HG03439 (cell line): ENCODE results near the gene TUBD1.
"Not testable (repeated sequence)": the region's sequence is repeated elsewhere in the genome, so short reads cannot be mapped to it uniquely, and the experiment has no call there.

ENCODE experiments used
- ATAC-seq: cut with Tn5 transposase; IDR thresholded peaks from one replicate; pipeline ENCODE4 v1.9.1; 2021; ENCODE audit warnings: mild to moderate bottlenecking, moderate library complexity; ENCODE audit not compliant: unreplicated experiment

Gene TUBD1

DNA sequence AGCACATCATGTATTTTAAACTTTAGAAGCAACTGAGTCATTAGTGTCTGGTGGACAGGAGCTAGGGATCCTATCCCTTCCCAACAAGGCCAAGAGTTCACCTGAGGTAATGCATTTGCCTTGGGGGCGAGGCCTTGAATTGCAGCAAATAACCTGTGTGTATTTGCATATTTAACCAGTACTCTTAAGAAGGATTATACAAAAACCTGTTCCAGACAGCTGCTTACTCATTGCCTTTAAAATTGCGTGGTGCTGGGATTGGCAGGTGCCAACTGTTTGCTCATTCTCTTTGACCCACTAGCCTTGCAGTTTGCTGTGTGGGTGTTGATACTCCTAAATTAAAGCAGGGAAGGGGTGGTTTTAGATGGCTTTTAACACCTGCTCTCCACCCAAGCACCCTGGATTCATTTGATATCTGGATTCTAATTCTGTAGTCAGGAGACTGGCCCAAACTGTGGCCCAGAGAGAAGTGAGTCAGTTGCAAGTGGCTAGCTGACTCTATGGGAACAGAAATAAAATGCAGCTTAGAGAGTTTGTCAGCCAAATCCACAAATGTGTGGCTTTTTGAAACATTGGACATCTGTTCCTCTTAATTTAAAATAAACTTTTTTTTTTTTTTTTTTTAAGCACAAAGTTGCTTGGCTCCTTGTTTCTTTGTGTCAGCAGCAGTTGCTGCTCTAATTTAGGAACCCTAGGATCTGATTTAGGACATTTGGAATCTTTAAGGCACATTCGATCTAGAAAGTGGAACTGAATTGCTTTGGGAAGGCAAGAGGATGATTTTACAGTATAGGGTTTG is 46.9 kb downstream of the TUBD1 start:
- ATAC-seq = no peak

DNA sequence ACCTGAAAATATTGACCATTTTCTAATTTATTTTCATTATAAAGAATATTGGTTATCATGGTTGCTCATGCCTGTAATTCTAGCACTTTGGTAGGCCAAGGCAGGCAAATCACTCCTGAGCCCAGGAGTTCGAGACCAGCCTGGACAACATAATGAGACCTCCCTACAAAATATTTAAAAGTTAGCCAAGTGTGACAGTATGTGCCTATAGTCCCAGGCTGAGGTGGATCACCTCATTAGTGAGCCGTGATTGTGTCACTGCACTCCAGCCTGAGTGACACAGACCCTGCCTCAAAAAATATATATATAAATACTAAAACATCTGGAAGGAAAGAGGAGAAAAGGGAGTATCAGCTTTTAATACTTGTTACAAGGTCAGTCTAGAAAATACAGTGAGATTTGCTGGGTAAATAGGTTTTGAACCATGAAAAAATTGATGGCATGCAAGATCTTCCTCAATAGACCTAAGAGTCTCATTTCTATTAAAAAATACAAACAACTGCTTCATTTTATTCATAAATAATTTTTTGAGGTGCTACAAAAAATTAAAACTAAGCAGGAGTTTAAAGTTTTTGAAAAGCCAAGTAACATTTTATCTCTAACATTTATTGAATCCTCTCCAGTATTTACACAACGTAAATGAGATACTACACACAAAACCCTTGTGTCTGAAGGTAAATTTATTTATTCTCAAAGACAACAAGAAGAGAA is 47.7 kb downstream of the TUBD1 start:
- no peak for ATAC-seq

DNA sequence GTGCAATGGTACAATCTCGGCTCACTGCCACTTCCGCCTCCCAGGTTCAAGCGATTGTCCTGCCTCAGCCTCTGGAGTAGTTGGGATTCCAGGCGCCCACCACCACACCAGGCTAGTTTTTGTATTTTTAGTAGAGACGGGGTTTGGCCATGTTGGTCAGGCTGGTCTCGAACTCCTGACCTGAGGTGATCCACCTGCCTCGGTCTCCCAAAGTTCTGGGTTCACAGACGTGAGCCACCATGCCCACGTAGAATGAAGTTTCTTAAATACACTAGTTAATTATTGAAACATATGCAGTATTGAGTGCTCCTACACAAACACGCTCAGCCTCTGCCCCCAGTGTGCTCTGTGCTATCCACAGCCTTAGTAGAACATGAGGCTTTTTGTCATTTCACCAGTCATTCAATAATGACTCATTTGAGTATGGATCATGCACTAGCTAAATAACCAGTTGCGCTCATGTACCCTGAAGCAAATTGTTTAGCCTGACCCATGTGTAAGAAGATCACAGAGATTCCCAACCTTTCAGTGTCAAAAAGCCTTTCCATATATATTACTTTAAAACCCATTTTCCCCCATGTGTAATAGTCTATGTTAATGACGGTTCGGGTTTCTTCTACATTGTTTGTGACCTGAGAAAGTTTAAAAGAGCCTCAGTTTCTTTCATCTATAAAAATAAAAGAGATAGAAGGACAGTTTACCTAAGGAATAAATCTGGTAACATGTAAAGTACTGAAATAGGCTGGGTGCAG is 49.7 kb downstream of the TUBD1 start:
- ATAC-seq = peak; percentile 28

DNA sequence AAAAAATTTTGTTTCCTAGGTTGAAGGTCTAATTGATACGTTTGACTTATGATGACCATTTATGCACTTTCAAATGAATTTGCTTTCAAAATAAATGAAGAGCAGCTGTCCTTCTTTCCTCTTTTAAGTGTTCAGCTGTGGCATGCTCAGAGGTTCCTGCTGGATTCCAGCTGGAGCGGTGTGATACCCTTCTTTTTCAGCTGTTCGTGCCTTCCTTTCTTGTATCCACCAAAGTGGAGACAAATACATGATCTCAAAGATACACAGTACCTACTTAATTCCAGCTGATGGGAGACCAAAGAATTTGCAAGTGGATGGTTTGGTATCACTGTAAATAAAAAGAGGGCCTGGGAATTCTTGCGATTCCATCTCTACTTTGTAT is 50.9 kb downstream of the TUBD1 start:
- ATAC-seq = not testable (repeated sequence)

GRCh38 chr17:59841091-59841881 is 51.5 kb downstream of the TUBD1 start:
- not testable (repeated sequence) for ATAC-seq

DNA sequence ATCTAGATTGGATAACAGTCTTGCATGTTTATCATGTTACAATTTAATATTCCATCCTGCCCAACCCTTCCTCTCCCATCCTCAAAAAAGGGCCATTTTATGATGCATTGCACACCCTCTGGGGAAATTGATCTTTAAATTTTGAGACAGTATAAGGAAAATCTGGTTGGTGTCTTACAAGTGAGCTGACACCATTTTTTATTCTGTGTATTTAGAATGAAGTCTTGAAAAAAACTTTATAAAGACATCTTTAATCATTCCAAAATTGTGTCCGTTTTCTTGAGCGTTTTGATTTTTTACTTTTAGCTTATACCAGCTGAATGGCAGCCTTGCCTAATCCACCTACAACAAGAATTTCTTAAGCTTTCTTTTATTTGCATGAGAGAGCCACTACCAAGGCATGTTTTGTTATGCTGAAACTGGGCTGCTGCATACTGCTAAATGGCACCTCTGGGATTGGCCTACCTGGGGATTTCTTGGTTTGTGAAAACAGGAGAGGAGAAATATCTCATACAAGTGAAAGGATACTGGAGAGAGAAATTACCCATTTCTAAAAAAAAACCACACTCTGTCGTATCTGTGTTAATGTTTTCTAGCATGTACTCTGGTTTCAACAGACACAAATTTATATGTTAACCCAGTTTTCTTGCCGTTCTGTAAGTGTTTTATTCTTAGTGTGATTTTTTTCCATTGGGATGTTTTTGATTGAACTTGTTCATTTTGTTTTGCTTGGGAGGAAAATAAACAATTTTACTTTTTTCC is 52.2 kb downstream of the TUBD1 start:
- no peak for ATAC-seq

GRCh38 chr17:59839651-59840328 is 53.0 kb downstream of the TUBD1 start:
- no peak for ATAC-seq

DNA sequence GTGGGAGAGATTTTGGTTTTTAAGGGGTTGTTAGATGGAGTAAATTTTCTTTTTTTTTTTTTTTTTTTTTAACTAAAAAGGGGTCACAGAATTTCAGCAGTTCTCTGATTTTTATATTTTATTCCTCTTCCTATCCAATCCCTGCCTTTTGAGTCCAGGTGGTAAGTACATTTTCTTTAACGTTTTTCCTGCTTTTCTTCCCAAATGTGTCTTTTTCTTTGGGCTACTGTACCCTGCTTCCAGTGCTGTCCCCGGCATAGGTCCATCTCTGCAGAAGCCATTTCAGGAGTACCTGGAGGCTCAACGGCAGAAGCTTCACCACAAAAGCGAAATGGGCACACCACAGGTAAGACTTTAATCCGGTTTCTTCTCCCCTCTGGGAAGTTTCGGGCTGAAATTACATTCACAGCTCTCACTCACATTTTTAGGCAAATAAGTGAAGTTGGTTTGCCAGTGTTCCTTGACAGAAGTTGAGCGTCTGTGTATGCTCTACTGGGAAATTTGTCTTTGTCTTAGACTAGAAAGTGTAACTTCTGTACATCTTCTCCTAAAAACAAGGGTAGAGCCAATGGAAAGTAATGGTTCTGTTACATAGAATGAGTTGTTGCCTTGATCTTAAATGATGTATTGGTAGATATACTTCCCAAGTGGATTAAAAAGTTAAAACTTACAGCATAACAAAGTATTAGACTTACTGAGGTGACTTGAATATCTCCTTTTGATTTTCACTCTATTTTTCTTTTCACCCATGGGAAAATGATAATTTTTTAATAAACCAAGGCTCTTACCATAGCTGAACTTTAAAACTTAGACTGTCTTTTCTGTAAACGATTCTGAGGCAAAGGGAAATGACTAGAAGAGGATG is 54.5 kb downstream of the TUBD1 start:
- no peak for ATAC-seq

DNA sequence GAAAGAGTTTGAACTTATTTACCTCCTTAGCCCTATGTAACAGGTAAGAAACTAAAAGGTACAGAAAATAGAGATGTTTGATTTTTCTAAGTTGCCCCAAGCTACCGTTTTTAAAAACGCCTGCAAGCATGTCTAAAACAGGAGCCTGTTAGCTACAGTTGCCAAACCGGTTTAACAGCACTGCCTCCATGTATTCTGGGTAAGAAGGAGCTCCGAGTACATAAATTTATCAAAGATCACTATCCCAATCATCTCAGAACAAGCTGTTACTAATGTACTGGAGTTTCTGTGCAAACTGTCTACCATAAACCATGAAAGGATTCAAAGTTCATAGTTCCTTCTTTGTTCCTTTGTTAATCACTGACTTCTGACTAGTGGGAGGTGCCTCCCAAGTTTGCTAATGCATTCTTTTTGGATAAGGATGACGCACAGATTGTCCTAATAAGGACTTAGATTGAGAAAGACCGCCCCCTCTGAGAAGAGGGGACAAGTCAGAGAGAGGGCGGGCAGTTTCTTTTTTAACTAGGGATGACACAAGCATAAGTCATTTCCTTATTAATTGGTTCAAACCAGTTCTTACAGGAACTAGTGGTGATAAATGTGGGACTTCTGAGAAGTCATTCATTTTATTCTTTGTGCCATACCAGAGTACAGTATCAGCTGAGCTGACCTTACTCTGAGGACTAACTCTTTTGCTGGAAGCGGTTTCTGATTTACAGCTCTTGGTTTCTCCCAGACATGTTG is 55.3 kb downstream of the TUBD1 start:
- peak; percentile 68 for ATAC-seq

- no peak for ATAC-seq
Measured at GRCh38 chr17:59832883-59833379, 59.8 kb downstream of the TUBD1 start.

GRCh38 chr17:59830846-59831486 is 61.8 kb downstream of the TUBD1 start:
- no peak for ATAC-seq

DNA sequence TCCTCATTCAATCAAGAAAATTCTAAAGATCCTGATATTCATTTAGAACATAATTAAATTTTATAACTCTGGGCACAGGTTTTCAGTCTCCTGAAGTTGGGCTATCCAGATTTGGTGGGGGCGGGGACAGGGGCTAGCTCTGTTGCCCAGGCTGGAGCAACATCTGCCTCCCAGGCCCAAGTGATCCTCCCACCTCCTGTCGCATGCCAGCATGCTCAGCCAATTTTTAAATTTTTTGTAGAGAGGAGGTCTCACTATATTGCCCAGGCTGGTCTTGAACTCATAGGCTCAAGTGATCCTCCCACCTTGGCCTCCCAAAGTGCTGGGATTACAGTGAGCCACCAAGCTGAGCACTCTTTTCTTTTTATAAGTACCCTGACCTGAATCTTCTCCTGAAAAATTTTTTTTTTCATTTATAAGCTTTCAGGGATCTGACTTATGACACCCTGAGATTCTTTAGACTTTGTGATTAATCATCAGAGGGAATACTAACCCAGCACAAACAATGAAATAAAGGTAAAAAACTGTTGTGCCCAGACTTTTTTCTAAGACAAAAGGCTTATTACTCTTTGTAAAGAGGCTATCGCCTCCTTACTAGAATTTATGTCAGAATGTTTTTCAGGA is 62.6 kb downstream of the TUBD1 start:
- ATAC-seq = no peak

- peak; percentile 67 for ATAC-seq
Measured at GRCh38 chr17:59829217-59830006, 63.3 kb downstream of the TUBD1 start.

DNA sequence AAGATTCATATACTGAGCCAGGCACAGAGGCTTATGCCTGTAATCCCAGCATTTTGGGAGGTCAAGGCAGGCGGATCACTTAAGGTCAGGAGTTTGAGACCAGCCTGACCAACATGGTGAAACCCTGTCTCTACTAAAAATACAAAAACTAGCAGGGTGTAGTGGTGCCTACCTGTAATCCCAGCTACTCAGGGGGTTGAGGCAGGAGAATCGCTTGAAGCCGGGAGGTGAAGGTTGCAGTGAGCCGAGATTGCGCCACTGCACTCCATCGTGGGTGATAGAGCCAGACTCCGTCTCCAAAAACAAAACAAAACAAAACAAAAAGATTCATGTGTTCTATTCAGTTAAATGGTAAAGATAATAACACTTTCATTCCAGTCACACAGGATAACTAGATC is 63.9 kb downstream of the TUBD1 start:
- ATAC-seq = not testable (repeated sequence)

DNA sequence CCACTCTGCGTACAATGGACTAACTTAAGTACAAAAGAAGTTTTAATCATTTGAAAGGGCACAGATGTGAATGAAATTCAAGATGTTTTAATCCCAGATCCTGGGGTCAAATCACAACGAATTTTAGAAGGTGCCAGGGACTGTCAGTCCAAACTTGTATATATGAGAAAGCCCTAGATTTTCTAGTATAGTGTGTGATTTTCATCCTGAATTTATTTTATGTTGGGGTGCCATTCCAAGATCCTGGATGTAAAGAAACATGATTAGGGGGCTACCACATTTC is 64.3 kb downstream of the TUBD1 start:
- ATAC-seq = no peak
